GM23338 (cell line): ENCODE data around the gene DUS2. TPM values are rescaled to one million over a fixed set of nuclear protein-coding genes. Genes with fewer than 3 reads are reported as not detected.

Experiments
- ATAC-seq: fragments of 200-7000 bp; cut with Tn5 transposase; 3 replicates; pipeline ENCODE4 v1.9.1; 2020
- DNase-seq: peaks from one replicate; pipeline ENCODE4 v3.0.0-alpha.2; 2015; ENCODE audit warnings: low spot score
- H2AFZ ChIP-seq: fragments of 200-600 bp; sonication (generic); 2 replicates; pipeline ENCODE4 v1.8.0; 2016; ENCODE audit warnings: antibody characterized with exemption, mild to moderate bottlenecking, moderate library complexity
- H3F3A ChIP-seq: fragments of 200-600 bp; sonication (generic); replicated peaks from 2 replicates; pipeline ENCODE4 v1.8.0; 2017; ENCODE audit warnings: antibody characterized with exemption, mixed run types, low read depth
- H3K27ac ChIP-seq: fragments of 200-600 bp; sonication (generic); 2 replicates; pipeline ENCODE4 v1.6.1; 2016; ENCODE audit warnings: low read depth
- H3K27me3 ChIP-seq: fragments of 200-600 bp; sonication (generic); 2 replicates; pipeline ENCODE4 v1.8.0; 2016; ENCODE audit warnings: mild to moderate bottlenecking, mixed run types, moderate library complexity; ENCODE audit not compliant: insufficient read depth
- H3K36me3 ChIP-seq: fragments of 200-600 bp; sonication (generic); 2 replicates; pipeline ENCODE4 v1.8.0; 2016; ENCODE audit warnings: mild to moderate bottlenecking; ENCODE audit not compliant: insufficient read depth
- H3K4me1 ChIP-seq: fragments of 200-600 bp; sonication (generic); 2 replicates; pipeline ENCODE4 v1.8.0; 2016; ENCODE audit warnings: mild to moderate bottlenecking, moderate library complexity; ENCODE audit not compliant: insufficient read depth
- H3K4me2 ChIP-seq: fragments of 200-600 bp; sonication (generic); 2 replicates; pipeline ENCODE4 v1.7.1; 2017; ENCODE audit warnings: mixed run types
- H3K4me3 ChIP-seq: fragments of 200-600 bp; sonication (generic); 2 replicates; pipeline ENCODE4 v1.6.1; 2016; ENCODE audit warnings: mixed run types
- H3K79me2 ChIP-seq: fragments of 200-600 bp; sonication (generic); replicated peaks from 2 replicates; pipeline ENCODE4 v1.8.0; 2017; ENCODE audit warnings: mild to moderate bottlenecking; ENCODE audit not compliant: insufficient read depth
- H3K9me2 ChIP-seq: fragments of 200-600 bp; sonication (generic); 2 replicates; pipeline ENCODE4 v1.8.0; 2017; ENCODE audit not compliant: insufficient read depth
- H4K20me1 ChIP-seq: fragments of 200-600 bp; sonication (generic); replicated peaks from 2 replicates; pipeline ENCODE4 v1.8.0; 2017; ENCODE audit warnings: mild to moderate bottlenecking; ENCODE audit not compliant: insufficient read depth
- H3K27ac Mint-ChIP-seq: 2 replicates; pipeline ENCODE4 v1.8.0; 2020; ENCODE audit warnings: inconsistent platforms, mild to moderate bottlenecking, moderate library complexity, mixed read lengths
- H3K27me3 Mint-ChIP-seq: 3 replicates; pipeline ENCODE4 v1.8.0; 2022; ENCODE audit warnings: low read depth, mild to moderate bottlenecking, moderate library complexity, mixed read lengths, inconsistent platforms; ENCODE audit not compliant: insufficient read depth, poor library complexity
- H3K36me3 Mint-ChIP-seq: 3 replicates; pipeline ENCODE4 v1.8.0; 2021; ENCODE audit warnings: low read depth, mild to moderate bottlenecking, inconsistent platforms, moderate library complexity, mixed read lengths
- H3K4me1 Mint-ChIP-seq: 3 replicates; pipeline ENCODE4 v1.8.0; 2020; ENCODE audit warnings: mild to moderate bottlenecking, inconsistent platforms, mixed read lengths
- H3K4me3 Mint-ChIP-seq: 3 replicates; pipeline ENCODE4 v1.8.0; 2021; ENCODE audit warnings: moderate library complexity, mild to moderate bottlenecking, inconsistent platforms, mixed read lengths
- H3K9me3 Mint-ChIP-seq: 3 replicates; pipeline ENCODE4 v1.8.0; 2020; ENCODE audit warnings: moderate library complexity, mild to moderate bottlenecking, inconsistent platforms, mixed read lengths
- EZH2 ChIP-seq: fragments of 200-600 bp; sonication (generic); IDR thresholded peaks from one replicate; pipeline ENCODE4 v1.8.0; 2017; ENCODE audit warnings: antibody characterized with exemption, mild to moderate bottlenecking, low read depth; ENCODE audit not compliant: unreplicated experiment
- JUNB ChIP-seq: IDR thresholded peaks from one replicate; pipeline ENCODE4 v1.6.1; 2016; ENCODE audit warnings: antibody characterized with exemption; ENCODE audit not compliant: unreplicated experiment
- POLR2AphosphoS5 ChIP-seq: IDR thresholded peaks from 2 replicates; pipeline ENCODE4 v1.6.1; 2016; ENCODE audit warnings: antibody characterized with exemption, low read depth
- polyA plus RNA-seq: library from polyadenylated mRNA; unstranded; fragments of >200 nt; fragmentation: Nextera tagmentation; extraction: Ambion mirVana; gene quantifications from 2 replicates; pipeline ENCODE4 v1.2.1, GENCODE V29; 2016
- total RNA-seq: library from RNA; depleted of rRNA; stranded (reverse); fragments of >200 nt; shearing (Covaris generic); gene quantifications from 2 replicates; pipeline ENCODE4 v1.2.3, GENCODE V29; 2014
- TF ChIP-seq, protein P1 (sequence below): fragments of 250-450 bp; sonication (Bioruptor Pico); IDR thresholded peaks from 2 replicates; pipeline ENCODE4 v1.5.0; 2020; ENCODE audit warnings: mild to moderate bottlenecking, moderate library complexity
- TF ChIP-seq, protein P2 (sequence below), 2 experiments: fragments of 200-600 bp in 1 of 2; sonication (generic) in 1 of 2; conservative IDR thresholded peaks; 2 replicates each; pipeline versions ENCODE4 v1.5.1 to v1.6.1; 2016 to 2017; ENCODE audit warnings: antibody characterized with exemption in 2 of 2, low read depth in 2 of 2, mild to moderate bottlenecking in 2 of 2, moderate library complexity in 1 of 2
- TF ChIP-seq, protein P3 (sequence below): IDR thresholded peaks from one replicate; pipeline ENCODE4 v1.6.1; 2018; ENCODE audit warnings: antibody characterized with exemption; ENCODE audit not compliant: unreplicated experiment

DUS2 gene
- total and polyA plus RNA-seq, 2 experiments from 2014 or later: 13.3 to 26.4 TPM

DNA sequence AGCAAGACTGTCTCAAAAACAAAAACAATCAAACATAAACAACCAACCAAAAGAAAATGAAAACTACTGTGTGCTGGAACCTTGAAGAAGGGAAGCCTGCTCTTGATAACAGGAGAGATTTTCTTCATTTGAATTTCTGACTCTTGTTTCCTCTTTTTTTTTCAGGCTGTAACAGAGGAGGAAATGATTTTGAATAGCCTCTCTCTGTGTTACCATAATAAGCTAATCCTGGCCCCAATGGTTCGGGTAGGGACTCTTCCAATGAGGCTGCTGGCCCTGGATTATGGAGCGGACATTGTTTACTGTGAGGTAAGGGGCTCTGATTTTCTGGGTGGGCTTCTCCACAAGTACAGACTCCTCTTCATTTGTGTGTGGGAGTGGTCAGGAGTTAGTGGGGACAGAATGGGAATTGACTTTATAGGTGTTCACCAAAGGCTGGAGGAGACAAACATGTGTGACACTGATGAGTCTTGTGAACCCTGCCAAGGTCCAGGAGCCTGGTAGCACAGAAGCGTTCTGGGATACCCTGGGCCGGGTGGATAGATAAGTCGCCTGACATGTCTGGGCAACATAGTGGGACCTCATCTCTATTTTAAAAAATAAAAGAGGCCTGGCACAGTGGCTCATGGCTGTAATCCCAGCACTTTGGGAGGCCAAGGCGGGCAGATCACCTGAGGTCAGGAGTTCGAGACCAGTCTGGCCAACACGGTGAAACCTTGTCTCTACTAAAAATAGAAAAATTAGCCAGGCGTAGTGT lies 14.9 kb downstream of the DUS2 start (continued):
- TF ChIP-seq, protein P1, sequence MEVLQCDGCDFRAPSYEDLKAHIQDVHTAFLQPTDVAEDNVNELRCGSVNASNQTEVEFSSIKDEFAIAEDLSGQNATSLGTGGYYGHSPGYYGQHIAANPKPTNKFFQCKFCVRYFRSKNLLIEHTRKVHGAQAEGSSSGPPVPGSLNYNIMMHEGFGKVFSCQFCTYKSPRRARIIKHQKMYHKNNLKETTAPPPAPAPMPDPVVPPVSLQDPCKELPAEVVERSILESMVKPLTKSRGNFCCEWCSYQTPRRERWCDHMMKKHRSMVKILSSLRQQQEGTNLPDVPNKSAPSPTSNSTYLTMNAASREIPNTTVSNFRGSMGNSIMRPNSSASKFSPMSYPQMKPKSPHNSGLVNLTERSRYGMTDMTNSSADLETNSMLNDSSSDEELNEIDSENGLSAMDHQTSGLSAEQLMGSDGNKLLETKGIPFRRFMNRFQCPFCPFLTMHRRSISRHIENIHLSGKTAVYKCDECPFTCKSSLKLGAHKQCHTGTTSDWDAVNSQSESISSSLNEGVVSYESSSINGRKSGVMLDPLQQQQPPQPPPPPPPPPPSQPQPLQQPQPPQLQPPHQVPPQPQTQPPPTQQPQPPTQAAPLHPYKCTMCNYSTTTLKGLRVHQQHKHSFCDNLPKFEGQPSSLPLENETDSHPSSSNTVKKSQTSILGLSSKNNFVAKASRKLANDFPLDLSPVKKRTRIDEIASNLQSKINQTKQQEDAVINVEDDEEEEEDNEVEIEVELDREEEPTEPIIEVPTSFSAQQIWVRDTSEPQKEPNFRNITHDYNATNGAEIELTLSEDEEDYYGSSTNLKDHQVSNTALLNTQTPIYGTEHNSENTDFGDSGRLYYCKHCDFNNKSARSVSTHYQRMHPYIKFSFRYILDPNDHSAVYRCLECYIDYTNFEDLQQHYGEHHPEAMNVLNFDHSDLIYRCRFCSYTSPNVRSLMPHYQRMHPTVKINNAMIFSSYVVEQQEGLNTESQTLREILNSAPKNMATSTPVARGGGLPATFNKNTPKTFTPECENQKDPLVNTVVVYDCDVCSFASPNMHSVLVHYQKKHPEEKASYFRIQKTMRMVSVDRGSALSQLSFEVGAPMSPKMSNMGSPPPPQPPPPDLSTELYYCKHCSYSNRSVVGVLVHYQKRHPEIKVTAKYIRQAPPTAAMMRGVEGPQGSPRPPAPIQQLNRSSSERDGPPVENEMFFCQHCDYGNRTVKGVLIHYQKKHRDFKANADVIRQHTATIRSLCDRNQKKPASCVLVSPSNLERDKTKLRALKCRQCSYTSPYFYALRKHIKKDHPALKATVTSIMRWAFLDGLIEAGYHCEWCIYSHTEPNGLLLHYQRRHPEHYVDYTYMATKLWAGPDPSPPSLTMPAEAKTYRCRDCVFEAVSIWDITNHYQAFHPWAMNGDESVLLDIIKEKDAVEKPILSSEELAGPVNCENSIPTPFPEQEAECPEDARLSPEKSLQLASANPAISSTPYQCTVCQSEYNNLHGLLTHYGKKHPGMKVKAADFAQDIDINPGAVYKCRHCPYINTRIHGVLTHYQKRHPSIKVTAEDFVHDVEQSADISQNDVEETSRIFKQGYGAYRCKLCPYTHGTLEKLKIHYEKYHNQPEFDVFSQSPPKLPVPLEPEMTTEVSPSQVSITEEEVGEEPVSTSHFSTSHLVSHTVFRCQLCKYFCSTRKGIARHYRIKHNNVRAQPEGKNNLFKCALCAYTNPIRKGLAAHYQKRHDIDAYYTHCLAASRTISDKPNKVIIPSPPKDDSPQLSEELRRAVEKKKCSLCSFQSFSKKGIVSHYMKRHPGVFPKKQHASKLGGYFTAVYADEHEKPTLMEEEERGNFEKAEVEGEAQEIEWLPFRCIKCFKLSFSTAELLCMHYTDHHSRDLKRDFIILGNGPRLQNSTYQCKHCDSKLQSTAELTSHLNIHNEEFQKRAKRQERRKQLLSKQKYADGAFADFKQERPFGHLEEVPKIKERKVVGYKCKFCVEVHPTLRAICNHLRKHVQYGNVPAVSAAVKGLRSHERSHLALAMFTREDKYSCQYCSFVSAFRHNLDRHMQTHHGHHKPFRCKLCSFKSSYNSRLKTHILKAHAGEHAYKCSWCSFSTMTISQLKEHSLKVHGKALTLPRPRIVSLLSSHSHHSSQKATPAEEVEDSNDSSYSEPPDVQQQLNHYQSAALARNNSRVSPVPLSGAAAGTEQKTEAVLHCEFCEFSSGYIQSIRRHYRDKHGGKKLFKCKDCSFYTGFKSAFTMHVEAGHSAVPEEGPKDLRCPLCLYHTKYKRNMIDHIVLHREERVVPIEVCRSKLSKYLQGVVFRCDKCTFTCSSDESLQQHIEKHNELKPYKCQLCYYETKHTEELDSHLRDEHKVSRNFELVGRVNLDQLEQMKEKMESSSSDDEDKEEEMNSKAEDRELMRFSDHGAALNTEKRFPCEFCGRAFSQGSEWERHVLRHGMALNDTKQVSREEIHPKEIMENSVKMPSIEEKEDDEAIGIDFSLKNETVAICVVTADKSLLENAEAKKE (CRISPR knock-in tag): no peak
- TF ChIP-seq, protein P2, sequence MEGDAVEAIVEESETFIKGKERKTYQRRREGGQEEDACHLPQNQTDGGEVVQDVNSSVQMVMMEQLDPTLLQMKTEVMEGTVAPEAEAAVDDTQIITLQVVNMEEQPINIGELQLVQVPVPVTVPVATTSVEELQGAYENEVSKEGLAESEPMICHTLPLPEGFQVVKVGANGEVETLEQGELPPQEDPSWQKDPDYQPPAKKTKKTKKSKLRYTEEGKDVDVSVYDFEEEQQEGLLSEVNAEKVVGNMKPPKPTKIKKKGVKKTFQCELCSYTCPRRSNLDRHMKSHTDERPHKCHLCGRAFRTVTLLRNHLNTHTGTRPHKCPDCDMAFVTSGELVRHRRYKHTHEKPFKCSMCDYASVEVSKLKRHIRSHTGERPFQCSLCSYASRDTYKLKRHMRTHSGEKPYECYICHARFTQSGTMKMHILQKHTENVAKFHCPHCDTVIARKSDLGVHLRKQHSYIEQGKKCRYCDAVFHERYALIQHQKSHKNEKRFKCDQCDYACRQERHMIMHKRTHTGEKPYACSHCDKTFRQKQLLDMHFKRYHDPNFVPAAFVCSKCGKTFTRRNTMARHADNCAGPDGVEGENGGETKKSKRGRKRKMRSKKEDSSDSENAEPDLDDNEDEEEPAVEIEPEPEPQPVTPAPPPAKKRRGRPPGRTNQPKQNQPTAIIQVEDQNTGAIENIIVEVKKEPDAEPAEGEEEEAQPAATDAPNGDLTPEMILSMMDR (conservative IDR thresholded peaks at IDR 0.05; ENCODE audit: low read depth in 2 of 2): no peak
- TF ChIP-seq EZH2: no peak
- no peak for TF ChIP-seq POLR2AphosphoS5

DNA sequence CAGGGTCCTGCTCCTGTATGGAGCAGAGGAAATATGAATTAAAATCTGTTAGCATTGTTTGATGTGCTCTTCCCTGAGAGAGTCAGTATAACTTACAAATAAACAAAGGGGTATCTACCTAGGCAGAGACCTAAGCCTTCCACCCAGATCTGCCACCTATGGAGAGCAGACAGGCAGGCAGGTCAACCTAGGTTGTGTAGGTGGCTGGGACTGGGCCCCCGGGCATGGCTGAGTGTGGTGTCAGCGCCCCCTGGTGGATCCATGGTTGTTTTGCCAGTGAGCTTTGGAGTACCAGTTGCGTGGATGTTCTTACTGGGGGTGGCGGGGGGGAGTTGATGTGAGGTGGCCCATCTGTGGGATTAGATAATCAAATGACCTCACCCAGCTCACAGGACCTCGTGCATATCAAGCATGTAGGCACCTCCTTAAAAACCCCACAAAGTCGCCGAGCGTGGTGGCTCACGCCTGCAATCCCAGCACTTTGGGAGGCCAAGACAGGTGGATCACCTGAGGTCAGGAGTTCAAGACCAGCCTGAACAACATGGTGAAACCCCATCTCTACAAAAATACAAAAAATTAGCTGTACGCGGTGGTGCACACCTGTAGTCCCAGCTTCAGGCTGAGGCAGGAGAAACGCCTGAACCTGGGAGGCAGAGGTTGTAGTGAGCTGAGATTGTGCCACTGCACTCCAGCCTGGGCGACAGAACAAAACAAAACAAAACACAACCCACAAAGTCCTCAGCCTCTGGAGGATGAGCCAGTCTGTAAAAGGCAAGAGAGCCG lies 17.6 kb downstream of the DUS2 start:
- H3K4me2 ChIP-seq: no peak overlapping the region
- no peaks in the 10 kb centered on the region for H3K9me2 ChIP-seq
- no peaks in the 10 kb centered on the region for H3K36me3 ChIP-seq
- 0 out of 2 replicates have a peak, but pooled peaks cover 6% of the 10 kb centered on the region for H3F3A ChIP-seq
- no peak overlapping the region for H2AFZ ChIP-seq
- TF ChIP-seq, protein P3, sequence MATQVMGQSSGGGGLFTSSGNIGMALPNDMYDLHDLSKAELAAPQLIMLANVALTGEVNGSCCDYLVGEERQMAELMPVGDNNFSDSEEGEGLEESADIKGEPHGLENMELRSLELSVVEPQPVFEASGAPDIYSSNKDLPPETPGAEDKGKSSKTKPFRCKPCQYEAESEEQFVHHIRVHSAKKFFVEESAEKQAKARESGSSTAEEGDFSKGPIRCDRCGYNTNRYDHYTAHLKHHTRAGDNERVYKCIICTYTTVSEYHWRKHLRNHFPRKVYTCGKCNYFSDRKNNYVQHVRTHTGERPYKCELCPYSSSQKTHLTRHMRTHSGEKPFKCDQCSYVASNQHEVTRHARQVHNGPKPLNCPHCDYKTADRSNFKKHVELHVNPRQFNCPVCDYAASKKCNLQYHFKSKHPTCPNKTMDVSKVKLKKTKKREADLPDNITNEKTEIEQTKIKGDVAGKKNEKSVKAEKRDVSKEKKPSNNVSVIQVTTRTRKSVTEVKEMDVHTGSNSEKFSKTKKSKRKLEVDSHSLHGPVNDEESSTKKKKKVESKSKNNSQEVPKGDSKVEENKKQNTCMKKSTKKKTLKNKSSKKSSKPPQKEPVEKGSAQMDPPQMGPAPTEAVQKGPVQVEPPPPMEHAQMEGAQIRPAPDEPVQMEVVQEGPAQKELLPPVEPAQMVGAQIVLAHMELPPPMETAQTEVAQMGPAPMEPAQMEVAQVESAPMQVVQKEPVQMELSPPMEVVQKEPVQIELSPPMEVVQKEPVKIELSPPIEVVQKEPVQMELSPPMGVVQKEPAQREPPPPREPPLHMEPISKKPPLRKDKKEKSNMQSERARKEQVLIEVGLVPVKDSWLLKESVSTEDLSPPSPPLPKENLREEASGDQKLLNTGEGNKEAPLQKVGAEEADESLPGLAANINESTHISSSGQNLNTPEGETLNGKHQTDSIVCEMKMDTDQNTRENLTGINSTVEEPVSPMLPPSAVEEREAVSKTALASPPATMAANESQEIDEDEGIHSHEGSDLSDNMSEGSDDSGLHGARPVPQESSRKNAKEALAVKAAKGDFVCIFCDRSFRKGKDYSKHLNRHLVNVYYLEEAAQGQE: no peak
- TF ChIP-seq JUNB: no peak
- TF ChIP-seq, protein P2 (conservative IDR thresholded peaks at IDR 0.05; ENCODE audit: low read depth in 2 of 2): peak; percentile 91 to 98
- Mint-ChIP-seq H3K36me3 (peaks cover 28% of the 10 kb centered on the region), H3K27ac (no peak overlapping the region), H3K4me1 (no peaks in the 10 kb centered on the region; the same call in 2 of the 3 replicates), H3K4me3 (no peak overlapping the region), H3K27me3 (peaks cover 2% of the 10 kb centered on the region), H3K9me3 (no peaks in the 10 kb centered on the region)
- no peaks in the 10 kb centered on the region; the same call in 1 of the 2 replicates for H3K79me2 ChIP-seq
- H3K4me3 ChIP-seq: no peak overlapping the region
- H4K20me1 ChIP-seq: peaks cover 6% of the 10 kb centered on the region
- DNase-seq: peak; percentile 92
- no peaks in the 10 kb centered on the region for H3K27me3 ChIP-seq
- H3K27ac ChIP-seq: no peak overlapping the region
- no peaks in the 10 kb centered on the region for H3K4me1 ChIP-seq
- peak; percentile 100 for ATAC-seq
